Measurements from ENCODE around the gene ETFBKMT. TPM values are rescaled to one million over a fixed set of nuclear protein-coding genes. Genes with fewer than 3 reads are reported as not detected.

The ETFBKMT gene
- total RNA-seq, 2 donors from 2014 or later = 2.0 to 2.4 TPM

DNA sequence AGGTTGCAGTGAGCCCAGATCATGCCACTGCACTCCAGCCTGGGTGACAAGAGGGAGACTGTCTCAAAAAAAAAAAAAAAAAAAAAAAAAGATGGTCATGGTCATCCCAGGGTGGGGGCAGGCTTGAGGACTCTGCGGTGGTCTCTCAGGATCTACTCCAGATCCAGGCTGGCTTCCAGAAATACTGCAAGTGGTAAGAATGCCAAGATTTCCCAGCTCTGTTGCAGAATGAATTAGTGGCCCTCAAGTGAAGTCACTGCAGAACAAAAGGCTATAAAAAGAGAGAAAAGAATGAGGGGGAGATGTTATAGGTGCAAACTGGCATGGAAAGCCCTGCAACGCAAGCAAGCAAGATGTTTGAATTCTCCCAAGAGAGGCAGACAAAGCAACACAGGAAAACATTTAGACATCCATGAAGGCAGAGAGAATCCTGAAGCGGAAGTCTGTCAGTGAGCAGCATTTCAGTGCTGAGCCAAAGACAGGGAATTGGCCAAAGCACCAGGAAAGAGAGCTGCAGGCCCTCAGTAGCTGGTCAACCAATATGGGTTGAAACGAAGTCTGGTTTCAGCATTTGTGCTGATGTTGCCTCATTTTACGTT is 31.9 kb upstream of the ETFBKMT start:
- 93 to 94% methylated on average over 3 to 5 of the region's 5 CpGs for WGBS, 2 experiments (ENCODE audit: insufficient coverage in 1 of 2, insufficient read length in 1 of 2)
- no peak overlapping the region for H3K27ac ChIP-seq (ENCODE audit: low read depth, low read length)
- Mint-ChIP-seq H3K4me1 (peaks cover 27% of the 10 kb centered on the region), H3K4me3 (no peak overlapping the region), H3K27ac (no peak overlapping the region), H3K27me3 (ENCODE audit: insufficient read depth) (no peaks in the 10 kb centered on the region), H3K36me3 (ENCODE audit: low read depth) (no peaks in the 10 kb centered on the region), H3K9me3 (no peaks in the 10 kb centered on the region)
- H3K9ac ChIP-seq (ENCODE audit: extremely low read depth, low read length, poor library complexity, severe bottlenecking) = no peak overlapping the region
- H3K36me3 ChIP-seq (ENCODE audit: control insufficient read depth, insufficient read depth, low read length) = no peaks in the 10 kb centered on the region
- H3K9me3 ChIP-seq (ENCODE audit: control insufficient read depth, low read length) = no peaks in the 10 kb centered on the region
- no peaks in the 10 kb centered on the region for H3K4me1 ChIP-seq (ENCODE audit: control insufficient read depth, insufficient read depth, low read length)
- DNase-seq = no peak
- H3K27me3 ChIP-seq (ENCODE audit: control insufficient read depth, insufficient read depth, low read length, poor library complexity, severe bottlenecking) = no peaks in the 10 kb centered on the region
- H3K4me3 ChIP-seq (ENCODE audit: low read length) = no peak overlapping the region
- TF ChIP-seq, protein P1, sequence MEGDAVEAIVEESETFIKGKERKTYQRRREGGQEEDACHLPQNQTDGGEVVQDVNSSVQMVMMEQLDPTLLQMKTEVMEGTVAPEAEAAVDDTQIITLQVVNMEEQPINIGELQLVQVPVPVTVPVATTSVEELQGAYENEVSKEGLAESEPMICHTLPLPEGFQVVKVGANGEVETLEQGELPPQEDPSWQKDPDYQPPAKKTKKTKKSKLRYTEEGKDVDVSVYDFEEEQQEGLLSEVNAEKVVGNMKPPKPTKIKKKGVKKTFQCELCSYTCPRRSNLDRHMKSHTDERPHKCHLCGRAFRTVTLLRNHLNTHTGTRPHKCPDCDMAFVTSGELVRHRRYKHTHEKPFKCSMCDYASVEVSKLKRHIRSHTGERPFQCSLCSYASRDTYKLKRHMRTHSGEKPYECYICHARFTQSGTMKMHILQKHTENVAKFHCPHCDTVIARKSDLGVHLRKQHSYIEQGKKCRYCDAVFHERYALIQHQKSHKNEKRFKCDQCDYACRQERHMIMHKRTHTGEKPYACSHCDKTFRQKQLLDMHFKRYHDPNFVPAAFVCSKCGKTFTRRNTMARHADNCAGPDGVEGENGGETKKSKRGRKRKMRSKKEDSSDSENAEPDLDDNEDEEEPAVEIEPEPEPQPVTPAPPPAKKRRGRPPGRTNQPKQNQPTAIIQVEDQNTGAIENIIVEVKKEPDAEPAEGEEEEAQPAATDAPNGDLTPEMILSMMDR (conservative IDR thresholded peaks at IDR 0.05) = no peak

DNA sequence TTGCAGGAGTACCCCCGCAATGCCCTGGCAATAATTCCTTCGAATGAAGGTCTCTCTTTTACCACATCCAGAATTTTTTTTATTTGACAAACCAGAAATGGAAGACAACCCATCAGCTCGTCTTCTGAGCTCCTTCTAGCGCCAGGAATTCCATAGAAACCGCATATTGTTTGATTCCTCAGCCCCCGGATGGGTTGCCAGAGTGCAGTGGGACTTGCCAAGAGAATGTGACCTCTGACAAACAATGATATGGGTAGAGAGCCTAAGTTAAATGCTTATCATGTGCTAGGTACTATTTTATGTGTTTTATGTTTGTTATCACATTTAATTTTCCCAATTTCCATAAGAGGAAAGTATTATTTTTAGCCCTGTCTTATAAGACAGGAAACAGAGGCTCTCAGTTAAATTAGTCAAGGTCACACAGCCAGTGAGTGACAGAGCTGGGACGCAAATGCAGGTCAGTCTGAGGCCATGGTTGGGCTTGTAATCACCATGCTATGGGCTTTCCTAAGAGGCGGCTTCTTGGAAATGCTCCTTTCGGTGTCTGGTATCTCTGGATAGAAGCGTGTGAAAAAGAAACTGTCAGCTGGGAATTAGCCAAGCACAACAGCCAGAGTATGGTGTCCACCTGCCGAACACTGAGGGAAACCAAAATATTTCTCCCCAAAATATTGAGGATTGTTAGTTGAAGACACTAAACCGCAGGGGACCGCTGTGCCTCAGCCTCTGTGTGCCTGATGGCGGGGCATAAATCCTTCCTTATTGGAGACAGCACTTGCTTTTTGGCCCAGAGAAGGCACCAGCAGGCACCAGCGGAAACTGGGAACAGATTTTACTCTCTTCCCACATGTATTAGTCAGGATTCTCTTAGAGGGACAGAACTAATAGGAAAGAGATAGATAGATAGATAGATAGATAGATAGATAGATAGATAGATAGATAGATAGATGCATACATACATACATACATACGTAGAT is 29.4 kb upstream of the ETFBKMT start:
- Histone ChIP-seq H3K9me3 (ENCODE audit: control insufficient read depth, low read length) (no peaks in the 10 kb centered on the region), H3K27me3 (ENCODE audit: control insufficient read depth, insufficient read depth, low read length, poor library complexity, severe bottlenecking) (no peaks in the 10 kb centered on the region), H3K27ac (ENCODE audit: low read depth, low read length) (peak overlapping the region; percentile 88), H3K9ac (ENCODE audit: extremely low read depth, low read length, poor library complexity, severe bottlenecking) (no peak overlapping the region), H3K36me3 (ENCODE audit: control insufficient read depth, insufficient read depth, low read length) (no peaks in the 10 kb centered on the region), H3K4me3 (ENCODE audit: low read length) (no peak overlapping the region), H3K4me1 (ENCODE audit: control insufficient read depth, insufficient read depth, low read length) (no peaks in the 10 kb centered on the region)
- Mint-ChIP-seq H3K27me3 (ENCODE audit: insufficient read depth) (no peaks in the 10 kb centered on the region), H3K4me3 (no peak overlapping the region), H3K9me3 (no peaks in the 10 kb centered on the region), H3K27ac (no peak overlapping the region), H3K36me3 (ENCODE audit: low read depth) (no peaks in the 10 kb centered on the region), H3K4me1 (peaks cover 30% of the 10 kb centered on the region)
- 69 to 84% methylated on average over 11 to 15 of the region's 16 CpGs for WGBS, 2 experiments (ENCODE audit: insufficient coverage in 1 of 2, insufficient read length in 1 of 2)
- no peak for DNase-seq
- TF ChIP-seq, protein P1 (conservative IDR thresholded peaks at IDR 0.05) = no peak

DNA sequence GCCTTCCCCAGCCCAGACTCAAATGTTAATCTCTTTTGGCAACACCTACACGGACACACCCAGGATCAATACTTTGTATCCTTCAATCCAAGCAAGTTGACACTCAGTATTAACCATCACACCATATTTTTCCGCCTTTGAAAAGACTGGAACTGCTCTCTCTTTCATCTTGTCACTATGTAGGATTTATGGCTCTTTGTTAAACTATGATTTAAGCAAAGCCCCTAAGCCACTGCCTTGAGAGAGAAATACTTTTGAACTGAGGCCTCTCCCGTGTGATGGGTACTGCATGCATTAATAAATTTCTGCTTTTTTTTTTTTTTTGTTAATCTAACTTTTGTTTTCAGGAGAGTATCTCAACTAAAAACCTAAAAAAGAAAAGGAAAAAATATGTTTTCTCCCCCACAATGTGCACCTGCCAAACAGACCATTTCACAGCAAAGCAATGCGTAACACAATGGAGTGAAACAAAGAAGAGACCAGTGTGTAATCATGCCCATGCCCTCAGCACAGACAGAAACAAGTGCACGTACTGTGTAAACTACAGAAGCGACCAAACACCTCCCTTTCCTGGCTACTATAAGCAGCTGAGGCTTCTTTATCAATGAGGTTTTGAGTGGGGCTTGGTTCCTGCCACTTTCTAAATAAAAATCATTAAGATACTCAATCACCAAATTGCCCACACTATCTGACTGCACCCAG is 28.3 kb upstream of the ETFBKMT start:
- WGBS, 2 experiments (ENCODE audit: insufficient coverage in 1 of 2, insufficient read length in 1 of 2) = 86 to 90% methylated on average over 5 of the region's 6 CpGs
- H3K27me3 ChIP-seq (ENCODE audit: control insufficient read depth, insufficient read depth, low read length, poor library complexity, severe bottlenecking) = no peaks in the 10 kb centered on the region
- no peak overlapping the region for H3K27ac Mint-ChIP-seq
- no peaks in the 10 kb centered on the region for H3K36me3 Mint-ChIP-seq (ENCODE audit: low read depth)
- H3K4me1 Mint-ChIP-seq = peaks cover 30% of the 10 kb centered on the region
- no peak for DNase-seq
- H3K27me3 Mint-ChIP-seq (ENCODE audit: insufficient read depth) = no peaks in the 10 kb centered on the region
- H3K4me3 ChIP-seq (ENCODE audit: low read length) = no peak overlapping the region
- no peaks in the 10 kb centered on the region for H3K4me1 ChIP-seq (ENCODE audit: control insufficient read depth, insufficient read depth, low read length)
- H3K4me3 Mint-ChIP-seq = no peak overlapping the region
- H3K27ac ChIP-seq (ENCODE audit: low read depth, low read length) = peak overlapping the region; percentile 22
- no peaks in the 10 kb centered on the region for H3K9me3 Mint-ChIP-seq
- no peaks in the 10 kb centered on the region for H3K36me3 ChIP-seq (ENCODE audit: control insufficient read depth, insufficient read depth, low read length)
- TF ChIP-seq, protein P1 (conservative IDR thresholded peaks at IDR 0.05) = no peak
- no peaks in the 10 kb centered on the region for H3K9me3 ChIP-seq (ENCODE audit: control insufficient read depth, low read length)
- no peak overlapping the region for H3K9ac ChIP-seq (ENCODE audit: extremely low read depth, low read length, poor library complexity, severe bottlenecking)

Data from endodermal cell (in vitro differentiated cells).